Peyer's patch (tissue), 4 donors: ENCODE measurements around the gene NDUFB7. TPM values are rescaled to one million over a fixed set of nuclear protein-coding genes. Genes with fewer than 3 reads are reported as not detected.
A peak's percentile ranks its signal among the peaks of the same experiment; 100 is the strongest.

Experiments
- DNase-seq, 3 donors: peaks; one replicate each; pipeline ENCODE4 v3.0.0-alpha.2; 2017 to 2019
- H3K27ac ChIP-seq, 4 donors: fragments of 200-600 bp; sonication (generic); one replicate each; pipeline ENCODE4 v1.5.1; 2016 to 2019
- H3K27me3 ChIP-seq, 2 donors: fragments of 200-600 bp; sonication (generic); one replicate each; pipeline ENCODE4 v1.5.1; 2019
- H3K36me3 ChIP-seq, 3 donors: fragments of 200-600 bp; sonication (generic); one replicate each; pipeline ENCODE4 v1.5.1; 2016 to 2019
- H3K4me1 ChIP-seq, 4 donors: fragments of 200-600 bp; sonication (generic); one replicate each; pipeline ENCODE4 v1.5.1; 2016 to 2019
- H3K4me3 ChIP-seq, 4 donors: fragments of 200-600 bp; sonication (generic); 1 replicate in 3 of 4; 2 replicates in 1 of 4; pipeline ENCODE4 v1.5.1; 2016 to 2019; ENCODE audit warnings: mild to moderate bottlenecking in 1 of 4
- H3K9me3 ChIP-seq, 4 donors: fragments of 200-600 bp; sonication (generic); one replicate each; pipeline ENCODE4 v1.5.1; 2016 to 2019; ENCODE audit warnings: mild to moderate bottlenecking in 1 of 4
- CTCF ChIP-seq, 6 experiments: fragments of 450-650 bp in 4 of 6; fragments of 200-600 bp in 2 of 6; sonication (generic) in 1 of 6; IDR thresholded peaks; one replicate each; pipeline ENCODE4 v1.5.1; 2017 to 2019; ENCODE audit warnings: antibody characterized with exemption in 6 of 6, mild to moderate bottlenecking in 3 of 6, moderate library complexity in 1 of 6
- POLR2A ChIP-seq, 2 donors: fragments of 450-650 bp; IDR thresholded peaks; one replicate each; pipeline ENCODE4 v1.5.1; 2017; ENCODE audit warnings: antibody characterized with exemption in 2 of 2, mild to moderate bottlenecking in 2 of 2, moderate library complexity in 2 of 2
- total RNA-seq, 4 donors: library from RNA; depleted of rRNA; stranded (reverse); fragments of >200 nt; gene quantifications; one replicate each; pipeline ENCODE4 v1.1.0, GENCODE V29; 2016

NDUFB7 gene
- total RNA-seq, 4 donors from 2014 or later, result 275 to 432 (median 358) TPM

DNA sequence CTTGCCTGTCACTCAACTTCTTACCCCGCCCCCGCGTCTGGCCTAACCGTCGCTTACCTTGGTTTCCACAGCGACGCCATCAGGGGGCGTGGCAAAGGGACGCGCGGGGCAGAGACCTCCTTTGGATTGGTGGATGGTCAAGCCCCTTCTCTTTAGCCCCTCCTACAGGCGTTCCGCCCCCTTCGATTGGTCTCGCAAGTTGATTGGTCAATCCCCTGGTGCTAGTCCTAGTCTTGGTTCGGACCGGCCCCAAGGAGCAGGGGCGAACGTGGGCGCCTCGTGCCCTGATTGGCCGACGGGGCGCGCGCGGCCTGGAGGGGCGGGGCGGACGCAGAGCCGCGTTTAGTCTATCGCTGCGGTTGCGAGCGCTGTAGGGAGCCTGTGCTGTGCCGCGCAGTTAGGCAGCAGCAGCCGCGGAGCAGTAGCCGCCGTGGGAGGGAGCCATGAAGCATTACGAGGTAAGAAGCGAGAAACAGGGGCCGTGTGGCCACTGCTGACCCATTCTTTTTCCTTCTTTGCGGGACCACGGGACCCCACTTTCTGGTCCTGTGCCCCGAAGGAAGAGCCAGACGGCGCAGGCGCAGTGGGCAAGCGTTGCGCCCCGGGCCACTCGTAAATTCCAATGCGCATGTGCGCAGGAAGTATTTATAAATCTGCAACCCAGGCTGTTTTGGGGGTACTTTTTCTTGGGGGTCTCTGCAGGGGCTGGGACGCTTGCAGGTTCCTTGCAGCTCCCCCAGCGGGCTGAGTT is 42.4 kb downstream of the NDUFB7 start, which contains the start of gene TECR:
Gene TECR, plus strand, starts transcription at position 341 of the 751 bp plus-strand sequence. Its CDS starts 103 bp downstream, at position 444.
- no peaks in the 10 kb centered on the region for H3K9me3 ChIP-seq
- H3K27me3 ChIP-seq, result no peaks in the 10 kb centered on the region
- H3K36me3 ChIP-seq, result no peaks in the 10 kb centered on the region
- peak; percentile 100 for DNase-seq
- H3K4me3 ChIP-seq, result peak within 1 kb of the TSS; percentile 64 to 88 (median 74)
- TF ChIP-seq CTCF (IDR thresholded peaks at IDR 0.05) (peak in 1 of 6 experiments; percentile 18), POLR2A (IDR thresholded peaks at IDR 0.05) (peak; percentile 99)
- H3K27ac ChIP-seq, result peak within 1 kb of the TSS; percentile 92 to 98 (median 96)
- peaks cover 0 to 25% (median 2%) of the 10 kb centered on the region in 4 donors for H3K4me1 ChIP-seq

DNA sequence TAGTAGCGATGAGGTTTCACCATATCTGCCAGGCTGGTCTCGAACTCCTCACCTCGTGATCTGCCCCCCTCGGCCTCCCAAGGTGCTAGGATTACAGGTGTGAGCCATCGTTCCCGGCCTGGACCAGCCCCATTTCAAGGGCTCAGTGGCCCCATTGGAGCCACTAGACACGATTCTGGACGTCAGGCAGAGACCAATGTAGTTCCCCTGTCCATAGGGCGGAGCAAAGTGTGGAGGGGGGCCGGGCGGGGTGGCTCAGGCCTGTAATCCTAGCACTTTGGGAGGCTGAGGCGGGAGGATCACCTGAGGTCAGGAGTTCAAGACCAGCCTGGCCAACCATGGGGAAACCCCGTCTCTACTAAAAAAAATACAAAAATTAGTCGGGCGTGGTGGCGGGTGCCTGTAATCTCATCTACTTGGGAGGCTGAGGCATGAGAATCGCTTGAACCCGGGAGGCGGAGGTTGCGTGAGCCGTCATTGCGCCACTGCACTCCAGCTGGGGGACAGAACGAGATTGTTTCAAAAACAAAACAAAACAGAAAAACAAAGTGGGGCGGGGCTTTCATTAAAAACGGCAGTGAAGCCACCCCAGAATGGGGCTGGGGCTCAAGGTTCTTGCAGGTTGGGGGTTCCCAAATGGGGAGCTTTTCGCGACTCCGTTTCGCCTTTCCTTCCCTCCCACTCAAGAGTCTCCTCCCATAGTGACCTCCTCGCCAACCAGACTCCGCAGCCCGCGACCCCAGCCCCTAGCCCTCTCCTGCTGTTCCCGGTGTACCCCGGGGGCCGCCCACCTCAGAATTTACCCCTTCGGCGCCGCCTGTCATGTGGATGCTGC is 43.2 kb downstream of the NDUFB7 start:
- H3K27me3 ChIP-seq, result no peaks in the 10 kb centered on the region
- peaks cover 0 to 25% (median 2%) of the 10 kb centered on the region in 4 donors for H3K4me1 ChIP-seq
- no peaks in the 10 kb centered on the region for H3K36me3 ChIP-seq
- peak overlapping the region; percentile 52 to 77 (median 70) for H3K4me3 ChIP-seq
- no peak for DNase-seq
- TF ChIP-seq POLR2A (IDR thresholded peaks at IDR 0.05) (no peak), CTCF (IDR thresholded peaks at IDR 0.05) (no peak)
- peak overlapping the region; percentile 56 to 98 (median 96) for H3K27ac ChIP-seq
- no peaks in the 10 kb centered on the region for H3K9me3 ChIP-seq

DNA sequence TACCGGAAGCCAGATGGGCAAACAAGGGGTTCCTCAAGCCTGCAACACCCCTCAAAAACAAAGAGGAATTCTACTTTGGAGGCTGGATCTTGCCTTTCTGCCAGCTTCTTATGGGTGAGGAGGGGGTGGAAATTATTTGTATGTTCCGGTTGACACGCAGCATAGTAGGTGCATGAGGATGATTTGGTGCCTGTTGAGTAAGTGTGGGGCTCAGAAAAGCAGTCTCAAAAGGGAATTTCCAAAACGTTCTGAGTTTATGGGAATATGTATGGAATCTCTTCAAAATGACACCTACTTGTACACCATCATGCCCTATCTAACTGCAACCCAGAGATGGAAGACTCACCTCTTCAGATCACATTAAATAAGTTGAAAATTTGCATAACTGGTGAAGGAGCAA is 45.4 kb downstream of the NDUFB7 start:
- no peaks in the 10 kb centered on the region for H3K9me3 ChIP-seq
- no peak for DNase-seq
- no peak for TF ChIP-seq CTCF (IDR thresholded peaks at IDR 0.05)
- no peak for TF ChIP-seq POLR2A (IDR thresholded peaks at IDR 0.05)
- no peaks in the 10 kb centered on the region for H3K36me3 ChIP-seq
- H3K4me1 ChIP-seq, result peaks cover 0 to 23% (median 5%) of the 10 kb centered on the region in 4 donors
- no peaks in the 10 kb centered on the region for H3K27me3 ChIP-seq
- no peak overlapping the region for H3K27ac ChIP-seq
- no peak overlapping the region for H3K4me3 ChIP-seq

DNA sequence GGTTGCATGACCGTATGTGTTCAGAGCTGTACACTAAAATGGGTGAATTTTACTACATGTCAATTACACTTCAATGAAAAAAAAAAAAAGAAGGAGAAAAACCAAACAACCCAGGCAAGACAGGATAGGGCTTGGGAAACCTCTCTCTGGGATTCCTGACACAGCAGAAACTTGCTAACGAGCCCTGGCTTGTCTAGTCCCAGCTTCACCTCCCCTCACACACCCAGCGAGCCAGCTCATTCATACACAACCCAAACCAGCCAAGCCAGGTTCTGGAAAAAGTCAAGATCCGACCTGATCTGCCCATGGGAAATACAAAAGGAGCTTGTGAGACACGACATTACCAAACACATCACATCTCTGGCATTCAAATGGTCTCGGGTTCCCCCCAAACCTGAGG is 46.1 kb downstream of the NDUFB7 start:
- Histone ChIP-seq H3K4me1 (peaks cover 0 to 19% (median 5%) of the 10 kb centered on the region in 4 donors), H3K27me3 (no peaks in the 10 kb centered on the region), H3K27ac (no peak overlapping the region), H3K4me3 (no peak overlapping the region), H3K36me3 (no peaks in the 10 kb centered on the region), H3K9me3 (no peaks in the 10 kb centered on the region)
- DNase-seq, result no peak
- TF ChIP-seq POLR2A (IDR thresholded peaks at IDR 0.05) (no peak), CTCF (IDR thresholded peaks at IDR 0.05) (no peak)

DNA sequence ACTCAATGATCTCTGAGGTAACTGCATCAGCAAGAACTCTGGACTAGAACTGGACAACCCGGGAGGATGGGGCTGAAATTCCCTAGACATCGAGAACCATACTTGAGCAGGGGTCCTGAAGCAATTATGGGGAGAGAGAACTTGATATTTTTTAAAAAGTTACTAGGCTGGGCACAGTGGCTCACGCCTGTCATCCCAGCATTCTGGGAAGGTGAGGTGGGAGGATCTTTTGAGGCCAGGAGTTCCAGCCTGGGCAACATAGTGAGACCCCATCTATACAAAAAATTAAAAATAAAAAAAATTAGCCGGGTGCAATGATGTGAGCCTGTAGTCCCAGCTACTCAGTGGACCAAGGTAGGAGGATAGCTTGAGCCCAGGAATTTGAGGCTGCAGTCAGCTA is 51.3 kb downstream of the NDUFB7 start:
- no peak for TF ChIP-seq POLR2A (IDR thresholded peaks at IDR 0.05)
- TF ChIP-seq CTCF (IDR thresholded peaks at IDR 0.05), result no peak
- H3K36me3 ChIP-seq, result peaks cover 0 to 8% (median 0%) of the 10 kb centered on the region in 3 donors
- H3K27me3 ChIP-seq, result no peaks in the 10 kb centered on the region
- peaks cover 0 to 32% (median 15%) of the 10 kb centered on the region in 4 donors for H3K4me1 ChIP-seq
- H3K9me3 ChIP-seq, result no peaks in the 10 kb centered on the region
- no peak for DNase-seq
- H3K4me3 ChIP-seq, result no peak overlapping the region
- no peak overlapping the region for H3K27ac ChIP-seq
